ENCODE data around the gene SUSD3. TPM values are rescaled to one million over a fixed set of nuclear protein-coding genes. Genes with fewer than 3 reads are reported as not detected.

The SUSD3 gene
- total and polyA plus RNA-seq, 2 of the 8 experiments (the other 6 are each of a cell fraction or from before 2014, with no cell fraction given) = 5.5 to 35.4 TPM

DNA sequence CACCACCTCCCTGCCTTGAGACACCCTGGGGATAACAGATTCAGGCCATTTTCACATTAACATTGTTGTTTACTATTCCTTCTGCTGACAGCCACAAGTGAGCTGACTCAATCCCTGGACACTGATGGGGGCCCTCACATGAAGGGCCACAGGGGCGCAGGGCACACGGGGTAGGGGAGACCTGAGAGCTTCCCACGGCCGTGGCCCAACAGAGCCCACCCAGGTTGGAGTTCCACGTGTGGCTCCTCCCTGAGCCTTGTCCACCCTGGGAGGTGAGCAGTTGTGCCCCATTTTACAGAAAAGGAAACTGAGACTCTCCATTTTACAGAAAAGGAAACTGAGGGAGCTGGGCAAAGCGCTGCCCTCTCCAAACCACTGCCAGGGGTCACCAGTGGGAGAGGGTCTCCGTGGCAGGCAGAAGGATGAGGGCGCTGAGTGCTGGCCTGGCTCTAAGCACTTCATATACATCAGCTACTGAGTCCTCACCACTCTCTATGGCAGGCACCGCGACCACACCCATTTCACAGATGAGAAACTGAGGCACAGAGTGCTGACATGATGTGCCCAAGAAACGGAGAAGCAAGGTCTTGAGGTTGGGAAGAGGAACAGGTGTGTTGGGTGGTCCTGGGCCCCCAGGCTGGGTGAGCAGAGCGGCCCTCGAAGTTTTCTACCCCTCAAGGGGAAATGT is 73.2 kb downstream of the SUSD3 start:
- Histone ChIP-seq H2BK5ac (ENCODE audit: low read depth, low read length) (0 out of 2 replicates have a peak overlapping the region, but pooled peaks have one; percentile 75), H4K5ac (ENCODE audit: insufficient read length, low read depth, low read length) (no peak overlapping the region), H3K23me2 (ENCODE audit: low read depth, low read length) (peaks cover 16% of the 10 kb centered on the region; the same call in 1 of the 2 replicates), H2AK5ac (ENCODE audit: low read depth, low read length) (peak overlapping the region; percentile 17; the same call in 1 of the 2 replicates), H2BK15ac (ENCODE audit: low read length) (peak overlapping the region; percentile 84), H3K27me3 (replicated peaks in 1 of 4; ENCODE audit: control insufficient read depth in 3 of 4, extremely low read depth in 1 of 4, insufficient read depth in 3 of 4, low read length in 3 of 4) (peaks cover 0 to 13% (median 10%) of the 10 kb centered on the region in 4 experiments; a peak in 5 of 7 replicates), H4K8ac (ENCODE audit: extremely low read depth, insufficient read depth, low read length) (peak overlapping the region; percentile 5; the same call in 1 of the 2 replicates), H3K56ac (replicated peaks; ENCODE audit: insufficient read length, low read depth, low read length) (no peak overlapping the region), H2AFZ (ENCODE audit: low read length) (no peak overlapping the region), H3K4ac (replicated peaks; ENCODE audit: insufficient read length, low read depth, low read length) (peak overlapping the region; percentile 44), H3K4me2 (ENCODE audit: insufficient read depth in 1 of 2, low read depth in 2 of 2, low read length in 2 of 2) (no peak overlapping the region; a peak in 1 of 4 replicates), H3K79me1 (ENCODE audit: low read depth, low read length) (peaks cover 12% of the 10 kb centered on the region; the same call in 1 of the 2 replicates), H3K18ac (ENCODE audit: extremely low read depth, low read length) (peak overlapping the region; percentile 51; the same call in 1 of the 2 replicates), H2BK12ac (ENCODE audit: low read depth, low read length) (peak overlapping the region; percentile 77; the same call in 1 of the 2 replicates), H3K9me3 (ENCODE audit: insufficient read depth in 2 of 2, low read depth in 1 of 2, low read length in 1 of 2) (no peaks in the 10 kb centered on the region), H3K79me2 (ENCODE audit: control insufficient read depth in 1 of 2, insufficient read depth in 2 of 2, low read length in 2 of 2) (peaks cover 0 to 11% of the 10 kb centered on the region in 2 experiments; a peak in 1 of 4 replicates), H2BK120ac (replicated peaks; ENCODE audit: low read depth, low read length) (no peak overlapping the region), H3K9ac (replicated peaks in 1 of 4; ENCODE audit: extremely low read depth in 1 of 4, low read depth in 3 of 4, low read length in 3 of 4) (no peak overlapping the region), H4K91ac (replicated peaks; ENCODE audit: insufficient read length, low read length) (no peak overlapping the region), H3K36me3 (ENCODE audit: control insufficient read depth in 2 of 4, insufficient read depth in 4 of 4, low read length in 3 of 4) (no peaks in the 10 kb centered on the region), H4K20me1 (replicated peaks in 1 of 2; ENCODE audit: control insufficient read depth in 1 of 2, insufficient read depth in 2 of 2, low read length in 2 of 2) (peaks cover 0 to 12% of the 10 kb centered on the region in 2 experiments), H2BK20ac (ENCODE audit: low read length) (no peak overlapping the region), H3K4me3 (ENCODE audit: extremely low read depth in 1 of 4, insufficient read depth in 2 of 4, low read depth in 3 of 4, low read length in 4 of 4) (no peak overlapping the region), H3K4me1 (replicated peaks in 1 of 4; ENCODE audit: control insufficient read depth in 3 of 4, insufficient read depth in 4 of 4, low read length in 3 of 4) (peaks cover 0 to 37% (median 26%) of the 10 kb centered on the region in 4 experiments; a peak in 6 of 7 replicates), H3K23ac (ENCODE audit: insufficient read length) (no peak overlapping the region), H3K14ac (ENCODE audit: insufficient read length) (no peak overlapping the region), H3K27ac (ENCODE audit: low read depth, low read length) (no peak overlapping the region)
- no peak for DNase-seq (ENCODE audit: low read depth in 1 of 2, low spot score in 2 of 2)
- 85% methylated on average over 13 of the region's 13 CpGs; no CpG with 5 or more reads in 1 of the 2 experiments for WGBS, 2 experiments (ENCODE audit: extremely low coverage in 1 of 2, insufficient coverage in 1 of 2, insufficient read length in 1 of 2, insufficient replicate concordance in 2 of 2, low coverage in 1 of 2, low lambda C conversion rate in 2 of 2, missing lambda C conversion rate in 1 of 2)
- ChIA-PET POLR2A (ENCODE audit: partially characterized antibody) (interaction anchor here (1.4 to 1.5 kb wide), 2 partner anchors 12 to 15 kb away, joined by 3 to 4 read pairs; no protein-coding TSS in a partner anchor), CTCF (ENCODE audit: partially characterized antibody) (interaction anchor here (0.7 to 3.5 kb wide), 3 partner anchors 15 to 22 kb away, joined by 3 to 17 read pairs (median 4); no protein-coding TSS in a partner anchor)
- no peak for FAIRE-seq
- TF ChIP-seq CEBPB (IDR thresholded peaks at IDR 0.05; ENCODE audit: low read depth, low read length) (no peak), SP1 (IDR thresholded peaks at IDR 0.05; ENCODE audit: low read depth, low read length) (no peak), FOSL1 (IDR thresholded peaks at IDR 0.05; ENCODE audit: insufficient read depth, low read depth, low read length) (no peak), TCF12 (IDR thresholded peaks at IDR 0.05; ENCODE audit: low read depth, low read length) (no peak), SP2 (IDR thresholded peaks at IDR 0.05; ENCODE audit: low read length) (no peak), POLR2AphosphoS5 (IDR thresholded peaks at IDR 0.05; ENCODE audit: low read depth, low read length) (no peak), BACH1 (IDR thresholded peaks at IDR 0.05; ENCODE audit: low read length) (no peak), SIRT6 (IDR thresholded peaks at IDR 0.05; ENCODE audit: low read length) (no peak), BRCA1 (IDR thresholded peaks at IDR 0.05; ENCODE audit: low read depth, low read length) (no peak), RXRA (IDR thresholded peaks at IDR 0.05; ENCODE audit: insufficient read depth, low read depth, low read length) (no peak), TEAD4 (IDR thresholded peaks at IDR 0.05; ENCODE audit: low read depth, low read length) (no peak)
- TF ChIP-seq, protein P1, sequence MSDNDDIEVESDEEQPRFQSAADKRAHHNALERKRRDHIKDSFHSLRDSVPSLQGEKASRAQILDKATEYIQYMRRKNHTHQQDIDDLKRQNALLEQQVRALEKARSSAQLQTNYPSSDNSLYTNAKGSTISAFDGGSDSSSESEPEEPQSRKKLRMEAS (IDR thresholded peaks at IDR 0.05) = no peak

All from H1 (cell line).